Measurements from ENCODE around the gene MACROH2A1.

The MACROH2A1 gene

GRCh38 chr5:135435467-135436330 lies 36.7 kb upstream of the MACROH2A1 start:
- no peak for TF ChIP-seq CTCF (IDR thresholded peaks at IDR 0.05; ENCODE audit: borderline replicate concordance, control extremely low read depth, extremely low read depth, insufficient read depth, missing control alignments)
- DNase-seq (ENCODE audit: low spot score), result peak; percentile 18
- in situ Hi-C loops (cut with MboI; ENCODE audit: low sequenced_read_pairs, unreplicated experiment), result no loop called here

GRCh38 chr5:135434591-135435466 lies 35.8 kb upstream of the MACROH2A1 start:
- in situ Hi-C loops (cut with MboI; ENCODE audit: low sequenced_read_pairs, unreplicated experiment), result no loop called here
- no peak for DNase-seq (ENCODE audit: low spot score)
- TF ChIP-seq CTCF (IDR thresholded peaks at IDR 0.05; ENCODE audit: borderline replicate concordance, control extremely low read depth, extremely low read depth, insufficient read depth, missing control alignments), result no peak

GRCh38 chr5:135433681-135434426 lies 34.8 kb upstream of the MACROH2A1 start:
- in situ Hi-C loops (cut with MboI; ENCODE audit: low sequenced_read_pairs, unreplicated experiment), result no loop called here

GRCh38 chr5:135432113-135432512 lies 33.1 kb upstream of the MACROH2A1 start:
- in situ Hi-C loops (cut with MboI; ENCODE audit: low sequenced_read_pairs, unreplicated experiment), result no loop called here
- no peak for TF ChIP-seq CTCF (IDR thresholded peaks at IDR 0.05; ENCODE audit: borderline replicate concordance, control extremely low read depth, extremely low read depth, insufficient read depth, missing control alignments)
- DNase-seq (ENCODE audit: low spot score), result no peak

More at GRCh38 chr5:135433681-135434426, 34.8 kb upstream of the MACROH2A1 start:
- no peak for DNase-seq (ENCODE audit: low spot score)
- TF ChIP-seq CTCF (IDR thresholded peaks at IDR 0.05; ENCODE audit: borderline replicate concordance, control extremely low read depth, extremely low read depth, insufficient read depth, missing control alignments), result no peak

GRCh38 chr5:135430135-135430437 lies 31.1 kb upstream of the MACROH2A1 start:
- in situ Hi-C loops (cut with MboI; ENCODE audit: low sequenced_read_pairs, unreplicated experiment), result no loop called here

More at GRCh38 chr5:135430135-135430437, 31.1 kb upstream of the MACROH2A1 start:
- no peak for DNase-seq (ENCODE audit: low spot score)
- TF ChIP-seq CTCF (IDR thresholded peaks at IDR 0.05; ENCODE audit: borderline replicate concordance, control extremely low read depth, extremely low read depth, insufficient read depth, missing control alignments), result no peak

All from GM13976 (cell line).